NCI-H524 (cell line): ENCODE measurements around the gene NSD2.

ENCODE experiments used
- DNase-seq, 2 experiments: peaks; one replicate each; lab custom pipeline; 2025; lab: John Stamatoyannopoulos, UW

NSD2 gene

GRCh38 chr4:1971456-1972200 is 100.4 kb downstream of the NSD2 start:
- DNase-seq, result no peak

DNA sequence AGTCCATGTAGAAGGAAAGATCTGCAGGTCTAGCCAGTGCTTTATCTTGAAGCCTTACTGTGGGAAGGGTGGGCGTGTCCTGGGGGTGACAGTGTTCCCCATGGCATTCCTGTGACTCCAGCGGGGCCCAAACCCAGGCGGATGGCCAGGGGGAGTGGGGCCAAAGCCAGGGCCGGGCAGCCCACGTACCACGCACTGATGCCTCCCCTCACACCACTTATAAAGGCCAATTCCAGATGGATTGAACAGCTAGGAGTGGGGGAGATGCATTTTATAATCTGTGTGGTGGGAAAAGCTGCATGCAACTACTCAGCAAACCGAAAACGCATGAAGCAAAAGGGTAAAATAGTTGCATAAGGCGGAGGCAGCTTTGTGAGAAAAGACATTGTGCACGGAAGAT is 101.2 kb downstream of the NSD2 start:
- no peak for DNase-seq

DNA sequence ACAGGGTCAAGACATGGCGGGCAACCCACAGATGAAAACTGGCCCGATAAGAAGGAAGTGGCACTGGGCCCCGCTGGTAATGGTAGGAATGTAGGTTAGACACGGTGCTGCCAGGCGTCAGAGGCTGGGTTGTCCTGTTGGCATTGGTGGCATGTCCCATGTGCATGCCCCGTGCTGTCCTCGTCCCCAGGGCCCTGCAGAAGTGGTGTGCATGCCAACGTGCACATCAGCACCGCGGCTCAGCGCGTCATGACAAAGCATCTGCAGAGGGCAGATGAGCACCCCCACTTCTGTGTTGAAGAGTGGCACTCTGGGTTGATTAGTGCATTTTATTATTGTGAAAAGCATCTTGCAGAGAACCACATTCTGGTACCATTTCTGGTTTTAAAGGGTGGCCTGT is 102.0 kb downstream of the NSD2 start:
- no peak for DNase-seq

GRCh38 chr4:1973661-1974060 is 102.5 kb downstream of the NSD2 start:
- DNase-seq, result no peak

GRCh38 chr4:1974840-1975239 is 103.6 kb downstream of the NSD2 start:
- no peak for DNase-seq

- no peak for DNase-seq
Measured at GRCh38 chr4:1975391-1975801, 104.2 kb downstream of the NSD2 start.

DNA sequence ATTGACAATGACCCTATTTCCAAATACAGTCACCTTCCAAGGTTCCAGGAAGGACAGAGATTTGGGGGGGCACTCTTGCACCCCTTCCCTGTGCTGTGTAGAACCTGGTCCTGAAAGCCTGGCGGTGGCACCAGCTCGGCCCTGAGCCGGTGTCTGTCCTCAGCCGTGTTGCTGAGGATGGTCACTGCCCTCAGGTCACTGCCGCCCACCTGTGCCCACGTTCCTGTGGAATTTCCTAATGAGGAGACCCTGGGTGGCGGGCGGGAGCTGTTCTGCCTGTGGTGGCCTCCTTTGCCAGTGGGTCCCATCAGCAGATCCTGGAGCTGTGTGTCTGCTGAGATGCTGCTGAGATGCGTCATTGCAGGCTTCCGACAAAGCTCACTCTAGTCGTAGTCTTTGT is 104.7 kb downstream of the NSD2 start:
- no peak for DNase-seq

- DNase-seq, result no peak
Measured at GRCh38 chr4:1976416-1977352, 105.5 kb downstream of the NSD2 start.

DNA sequence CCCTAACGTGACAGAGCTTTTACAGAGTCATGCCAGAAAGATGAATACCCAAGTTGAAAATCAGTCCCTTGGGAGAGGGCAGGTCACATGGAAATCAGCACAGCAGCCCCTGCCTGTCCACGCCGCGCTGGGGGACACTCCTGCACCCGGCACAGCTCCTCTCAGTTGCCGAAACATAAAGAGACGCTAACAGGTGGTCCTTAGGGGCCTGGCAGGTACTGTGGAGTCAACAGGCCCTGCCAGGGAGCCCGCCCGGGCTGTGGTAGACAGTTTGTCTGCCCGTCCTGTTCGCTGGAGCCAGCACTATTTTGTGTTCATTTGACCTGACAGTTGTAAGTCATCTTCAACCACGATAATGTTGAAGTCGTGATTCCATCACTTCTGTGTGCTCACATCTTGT is 107.0 kb downstream of the NSD2 start:
- no peak for DNase-seq

DNA sequence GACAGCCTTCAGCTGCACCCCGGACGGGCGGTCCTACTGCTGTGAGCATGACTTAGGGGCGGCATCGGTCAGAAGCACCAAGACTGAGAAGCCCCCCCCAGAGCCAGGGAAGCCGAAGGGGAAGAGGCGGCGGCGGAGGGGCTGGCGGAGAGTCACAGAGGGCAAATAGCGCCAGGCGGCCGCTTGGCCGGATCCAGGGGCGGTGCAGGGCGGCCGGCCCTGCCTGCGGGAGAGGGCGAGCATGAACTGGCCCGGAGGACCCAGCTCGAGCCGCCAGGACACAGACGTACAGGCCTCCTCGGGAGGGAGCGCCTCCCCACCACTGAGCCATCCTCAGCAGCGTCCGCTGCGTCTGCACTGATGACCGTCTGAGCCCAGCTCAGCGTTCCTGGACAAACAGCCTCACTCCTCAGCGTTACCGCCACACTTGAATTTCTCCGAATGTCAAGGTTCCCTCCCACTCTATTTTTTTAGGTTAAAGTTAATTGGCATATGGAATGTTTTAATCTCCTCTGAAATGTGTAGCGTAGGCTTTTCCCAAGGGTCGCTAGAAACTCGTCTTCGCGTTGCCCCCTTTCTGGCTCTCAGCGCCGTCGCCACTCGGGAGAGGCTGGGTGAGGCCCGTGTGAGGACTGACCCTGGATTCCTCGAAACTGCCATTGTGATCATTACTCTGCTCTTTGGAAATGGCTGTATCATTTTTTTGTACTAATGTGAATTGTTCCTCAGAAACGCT is 107.7 kb downstream of the NSD2 start:
- DNase-seq, result no peak

GRCh38 chr4:1979477-1980196 is 108.4 kb downstream of the NSD2 start:
- no peak for DNase-seq

GRCh38 chr4:1980561-1981041 is 109.4 kb downstream of the NSD2 start:
- DNase-seq, result no peak

DNA sequence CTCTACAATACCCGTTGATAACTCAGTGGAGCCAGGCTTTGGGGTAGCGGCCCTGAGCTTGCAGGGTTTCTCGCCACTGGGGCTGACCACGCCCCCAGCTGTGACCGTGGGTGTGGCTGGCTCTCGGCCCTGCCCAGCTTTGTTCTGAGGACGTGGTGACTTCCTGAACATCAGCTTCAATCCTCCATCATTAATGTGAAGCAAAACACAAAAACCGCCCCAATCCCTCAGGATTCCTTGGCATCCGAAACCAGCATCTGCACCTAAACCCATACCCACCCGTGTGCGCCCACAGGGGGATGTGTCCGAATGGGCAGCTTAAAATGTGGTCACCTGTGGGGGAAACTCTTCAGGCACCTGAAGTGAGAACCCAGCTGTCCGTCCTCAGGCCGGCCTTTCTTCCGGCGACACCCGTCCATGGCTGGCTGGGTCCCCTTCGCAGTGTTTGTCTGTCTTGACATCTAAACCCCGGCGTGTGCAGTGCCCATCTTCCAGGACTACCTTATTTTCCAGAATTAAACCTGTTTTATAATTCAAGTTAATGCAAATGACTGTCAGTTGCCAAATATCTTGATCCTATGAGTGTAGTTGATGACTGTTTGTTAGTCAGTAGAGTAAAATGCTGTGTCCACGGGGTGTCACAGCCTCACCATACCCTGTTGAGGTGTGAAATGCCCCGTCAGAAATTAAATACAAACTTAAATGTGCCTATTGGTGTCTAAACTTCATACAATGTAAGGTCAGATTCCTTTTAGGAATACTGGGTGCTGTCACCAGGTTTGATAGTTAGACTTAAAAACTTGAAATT is 110.3 kb downstream of the NSD2 start:
- DNase-seq, result no peak

DNA sequence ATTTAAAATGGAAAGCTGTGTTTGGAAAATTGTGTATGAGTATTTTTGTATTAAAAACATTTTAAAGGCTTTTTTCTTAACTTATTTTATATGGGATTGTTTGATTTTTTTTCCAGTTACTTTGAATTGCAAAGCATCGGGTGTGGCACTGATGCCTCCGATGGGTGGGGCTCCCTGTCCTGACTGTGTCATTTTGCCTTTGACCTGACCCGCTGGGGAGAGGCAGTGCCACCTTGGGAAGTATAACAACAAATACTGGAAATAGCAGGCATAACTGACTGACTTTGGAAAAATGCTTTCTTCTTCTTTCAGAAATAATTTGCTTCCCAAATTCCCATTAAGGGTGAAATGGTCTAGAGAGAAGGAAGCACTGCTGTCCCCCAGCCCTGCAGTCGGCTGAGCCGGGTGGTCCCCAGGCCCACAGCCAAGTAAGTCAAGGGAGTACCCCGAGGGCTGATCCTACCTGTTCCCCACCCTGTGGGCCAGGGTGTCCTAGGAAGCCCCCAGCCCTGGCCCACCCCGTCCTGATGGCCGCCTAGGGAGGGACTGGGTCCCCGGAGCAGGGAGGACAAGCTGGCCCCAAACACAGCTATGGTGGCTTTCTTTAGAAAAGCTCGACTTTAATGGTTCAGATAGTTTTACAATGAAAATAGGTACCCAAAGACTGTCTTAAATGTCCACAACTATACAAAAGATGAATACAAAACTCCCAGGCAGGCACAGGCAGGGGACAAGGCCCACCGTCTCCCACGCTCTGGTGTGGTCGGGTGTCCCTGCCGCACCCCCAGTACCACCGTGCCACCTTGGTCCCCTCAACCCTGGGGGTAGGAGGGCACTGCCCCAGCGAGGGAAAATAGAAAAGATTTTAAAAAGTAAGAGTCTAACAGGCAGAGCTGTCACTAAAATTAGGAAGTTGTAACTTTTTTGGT is 111.2 kb downstream of the NSD2 start:
- DNase-seq, result no peak

GRCh38 chr4:1983053-1983845 is 112.1 kb downstream of the NSD2 start:
- DNase-seq, result no peak

GRCh38 chr4:1983846-1984405 is 112.7 kb downstream of the NSD2 start:
- DNase-seq, result peak in 1 of 2 experiments; percentile 9

DNA sequence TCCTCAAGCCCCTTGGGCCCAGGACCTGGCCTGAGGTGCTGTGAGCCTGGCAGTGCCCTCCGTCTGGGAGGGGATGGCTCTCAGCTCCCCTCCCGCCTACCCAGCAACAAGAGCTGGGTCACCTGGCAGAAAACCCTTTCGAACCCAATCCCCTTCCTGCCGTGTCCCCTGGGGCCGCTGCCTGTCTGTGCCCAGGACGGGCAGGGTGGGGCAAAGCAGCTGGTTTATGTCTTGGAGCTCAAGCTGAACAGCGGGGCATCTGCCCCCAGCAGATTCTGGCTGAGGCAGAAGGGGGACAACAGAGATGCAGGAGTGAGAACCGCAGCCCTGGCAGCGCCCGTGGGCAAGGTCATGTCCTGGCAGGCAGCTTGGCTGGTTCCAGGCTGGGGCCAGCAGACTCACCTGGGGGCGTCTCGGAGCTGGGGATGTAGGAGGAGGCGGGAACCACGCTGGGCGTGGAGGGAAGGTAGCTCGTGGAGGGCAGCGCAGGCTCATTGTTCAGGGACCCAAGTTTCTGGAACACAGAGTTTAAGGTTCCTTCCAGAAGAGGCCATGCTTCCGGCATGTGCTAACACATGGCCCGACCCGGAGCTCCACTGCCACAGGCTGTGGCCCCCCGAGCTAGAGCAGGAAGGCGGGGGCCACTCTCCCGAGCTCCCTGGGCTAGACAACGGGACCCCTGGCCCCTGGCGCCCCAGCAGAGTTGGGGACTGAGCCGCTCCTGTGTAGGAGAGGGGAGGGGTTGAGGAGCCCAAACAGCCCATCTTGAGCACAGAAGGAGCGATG is 113.4 kb downstream of the NSD2 start:
- peak in 1 of 2 experiments; percentile 34 for DNase-seq

GRCh38 chr4:1985294-1985693 is 114.1 kb downstream of the NSD2 start:
- no peak for DNase-seq
